Measurements from ENCODE around the gene PTPRC.

The PTPRC gene

GRCh38 chr1:198805498-198806151 lies 166.8 kb downstream of the PTPRC start:
- no peaks in the 10 kb centered on the region for H3K27me3 ChIP-seq (ENCODE audit: insufficient read depth, low read depth)
- H4K20me1 ChIP-seq (ENCODE audit: insufficient read depth), result no peaks in the 10 kb centered on the region
- no peak overlapping the region for H3K9ac ChIP-seq
- H3K4me1 ChIP-seq (ENCODE audit: low read depth, poor library complexity, severe bottlenecking), result no peaks in the 10 kb centered on the region
- H3K27ac ChIP-seq, result no peak overlapping the region
- H3K36me3 ChIP-seq (ENCODE audit: insufficient read depth), result no peaks in the 10 kb centered on the region
- H2AFZ ChIP-seq (ENCODE audit: low read depth), result no peak overlapping the region
- no peak for TF ChIP-seq CTCF (conservative IDR thresholded peaks at IDR 0.05; ENCODE audit: low read depth, low read length)
- no peaks in the 10 kb centered on the region for H3K79me2 ChIP-seq (ENCODE audit: insufficient read depth, low read depth)
- no peak overlapping the region for H3K4me3 ChIP-seq (IDR thresholded peaks at IDR 0.05; ENCODE audit: insufficient read depth, low read depth, low read length)
- H3K4me2 ChIP-seq, result no peak overlapping the region

- H3K27ac ChIP-seq, result no peak overlapping the region
- no peak overlapping the region for H2AFZ ChIP-seq (ENCODE audit: low read depth)
- no peak overlapping the region for H3K9ac ChIP-seq
- H4K20me1 ChIP-seq (ENCODE audit: insufficient read depth), result no peaks in the 10 kb centered on the region
- no peak overlapping the region for H3K4me3 ChIP-seq (IDR thresholded peaks at IDR 0.05; ENCODE audit: insufficient read depth, low read depth, low read length)
- no peaks in the 10 kb centered on the region for H3K79me2 ChIP-seq (ENCODE audit: insufficient read depth, low read depth)
- no peaks in the 10 kb centered on the region for H3K36me3 ChIP-seq (ENCODE audit: insufficient read depth)
- H3K27me3 ChIP-seq (ENCODE audit: insufficient read depth, low read depth), result no peaks in the 10 kb centered on the region
- no peaks in the 10 kb centered on the region for H3K4me1 ChIP-seq (ENCODE audit: low read depth, poor library complexity, severe bottlenecking)
- no peak for TF ChIP-seq CTCF (conservative IDR thresholded peaks at IDR 0.05; ENCODE audit: low read depth, low read length)
- H3K4me2 ChIP-seq, result no peak overlapping the region
Observed at GRCh38 chr1:198806861-198807260, 168.0 kb downstream of the PTPRC start.

Measured in KMS-11 (cell line).